HG03139 (cell line): ENCODE data around the gene NAXE.
"Not testable (repeated sequence)": the region's sequence is repeated elsewhere in the genome, so short reads cannot be mapped to it uniquely, and the experiment has no call there.

ENCODE experiments used
- ATAC-seq: cut with Tn5 transposase; IDR thresholded peaks from one replicate; pipeline ENCODE4 v1.9.1; 2021; ENCODE audit not compliant: unreplicated experiment

The NAXE gene

DNA sequence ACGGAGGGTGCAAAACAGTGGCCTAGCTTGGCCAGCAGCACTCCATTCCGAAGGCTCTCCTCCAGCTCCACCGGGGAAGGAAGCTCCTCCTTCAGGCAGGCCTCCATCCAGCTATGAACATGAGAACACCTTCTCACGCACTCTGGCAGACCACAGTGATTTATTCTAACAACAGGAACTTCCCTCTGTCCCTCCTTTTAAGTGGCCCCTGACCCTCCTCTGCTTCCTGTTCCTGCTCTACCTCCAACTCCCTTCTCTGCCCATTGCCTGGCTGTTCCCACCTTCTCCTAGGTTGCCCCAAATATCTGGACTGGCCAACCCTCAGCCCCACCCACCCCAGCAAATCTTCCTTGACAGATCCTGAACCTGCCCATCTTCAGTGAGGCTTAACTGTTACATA, 25.1 kb upstream of the NAXE start:
- ATAC-seq: no peak

DNA sequence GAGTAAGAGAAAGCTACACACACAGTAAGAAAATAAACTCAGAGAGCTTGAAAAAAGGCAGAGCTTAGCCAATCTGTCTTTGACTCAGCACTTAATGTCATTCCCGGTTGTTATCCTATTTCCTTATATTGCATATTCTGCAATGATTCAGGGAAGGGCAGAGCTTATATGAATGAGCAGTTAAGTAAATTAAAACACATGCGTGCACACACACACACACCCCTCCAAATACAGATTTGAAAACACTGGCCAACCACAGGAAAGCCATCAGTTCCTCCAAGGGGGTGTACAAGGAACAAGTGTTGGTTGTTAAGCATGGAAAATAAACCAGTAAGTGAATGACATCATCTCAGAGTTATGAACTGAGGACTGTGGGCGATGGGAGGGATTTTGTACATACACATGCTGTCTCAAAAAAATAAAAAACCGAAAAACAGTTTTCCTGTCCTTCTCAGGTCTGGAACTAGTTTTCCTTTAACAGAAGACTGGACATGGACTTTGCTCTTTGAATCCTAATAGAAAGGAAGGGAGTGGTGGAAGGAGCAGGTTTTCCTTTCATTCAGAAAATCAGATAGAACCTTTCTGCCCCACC, 20.2 kb upstream of the NAXE start:
- ATAC-seq: no peak

DNA sequence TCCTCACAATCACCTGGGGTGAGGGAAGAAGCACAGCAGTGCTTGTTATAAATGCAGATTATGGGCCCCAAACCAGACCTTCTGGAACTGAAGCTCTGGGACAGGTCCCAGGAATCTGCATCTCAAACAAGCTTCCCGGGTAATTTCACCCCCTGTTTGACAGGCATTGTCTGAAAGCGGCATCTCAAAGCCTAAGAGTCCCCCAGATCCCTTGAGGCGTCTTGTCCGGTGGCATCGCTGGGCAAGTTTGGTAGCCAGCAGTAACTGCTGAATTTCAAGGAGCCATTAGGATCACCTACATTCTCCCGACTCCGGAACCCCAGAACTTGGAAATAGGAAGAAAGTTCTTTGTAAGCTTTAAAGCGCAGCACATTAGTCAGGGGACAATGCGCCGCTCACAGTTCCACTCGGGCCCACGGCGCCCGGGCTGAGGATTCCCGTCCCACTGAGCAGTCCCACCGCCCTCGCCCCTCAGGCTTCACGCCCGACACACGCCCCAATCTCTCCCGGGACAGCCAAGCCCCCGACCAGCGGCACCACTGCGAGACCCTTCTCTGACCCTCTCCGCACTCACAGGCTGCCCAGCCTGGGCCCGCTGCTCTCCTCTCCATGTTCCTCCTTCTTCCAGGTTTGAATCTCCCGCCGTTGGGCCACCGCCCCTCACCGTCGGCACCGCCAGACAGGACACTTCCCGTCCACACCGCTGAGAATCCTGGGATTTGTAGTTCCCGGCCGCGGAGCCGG, 19.5 kb upstream of the NAXE start, which contains the start of gene IQGAP3:
Gene IQGAP3, minus strand, starts transcription at position 647 of the 744 bp plus-strand sequence. Its CDS starts 36 bp downstream, at position 611.
- ATAC-seq: no peak

DNA sequence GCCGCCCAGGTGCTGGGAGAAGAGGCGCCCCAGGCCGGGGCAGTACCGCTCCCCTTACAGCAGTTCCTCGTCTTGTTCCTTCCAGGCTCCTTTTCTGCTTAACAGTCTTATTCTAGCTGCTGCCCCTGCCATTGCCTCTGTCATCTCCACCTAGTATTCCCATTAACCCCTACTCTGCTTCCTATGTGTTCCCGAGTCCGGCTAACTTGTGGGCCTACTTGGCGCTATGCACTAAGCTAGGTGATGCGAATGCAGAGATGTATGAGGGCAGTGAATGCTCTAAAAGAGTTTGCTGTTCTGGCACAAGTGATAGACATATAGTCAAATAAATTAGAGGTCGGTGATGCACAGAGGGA, 18.9 kb upstream of the NAXE start:
- ATAC-seq: no peak

DNA sequence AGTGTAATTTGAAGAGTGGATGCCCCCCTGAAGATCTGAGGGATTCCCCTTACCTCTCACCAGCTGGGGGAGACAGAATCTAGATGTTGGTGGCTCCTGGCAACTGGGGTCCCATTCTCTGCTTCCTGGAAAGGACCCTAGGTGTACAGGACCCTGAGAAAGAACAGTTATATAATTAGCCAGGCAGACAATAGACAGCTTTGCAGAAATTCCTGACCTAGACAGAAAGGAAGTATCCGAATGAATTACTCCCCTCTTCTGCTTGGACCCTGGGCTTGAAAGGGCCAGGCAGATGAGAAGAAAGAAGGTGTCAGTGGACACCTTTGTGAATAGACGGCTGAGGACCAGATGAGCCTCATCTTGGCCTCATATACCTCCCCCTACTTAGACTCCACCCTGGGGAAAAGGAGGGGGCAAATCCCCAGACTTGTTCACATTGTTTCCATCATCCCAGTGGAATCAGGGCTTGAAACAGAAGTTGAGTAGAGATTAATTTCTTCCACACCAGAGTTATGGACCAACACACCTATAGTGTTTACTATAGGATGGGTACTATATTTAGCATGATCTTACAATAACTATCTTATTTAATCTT, 17.4 kb upstream of the NAXE start:
- ATAC-seq: no peak

DNA sequence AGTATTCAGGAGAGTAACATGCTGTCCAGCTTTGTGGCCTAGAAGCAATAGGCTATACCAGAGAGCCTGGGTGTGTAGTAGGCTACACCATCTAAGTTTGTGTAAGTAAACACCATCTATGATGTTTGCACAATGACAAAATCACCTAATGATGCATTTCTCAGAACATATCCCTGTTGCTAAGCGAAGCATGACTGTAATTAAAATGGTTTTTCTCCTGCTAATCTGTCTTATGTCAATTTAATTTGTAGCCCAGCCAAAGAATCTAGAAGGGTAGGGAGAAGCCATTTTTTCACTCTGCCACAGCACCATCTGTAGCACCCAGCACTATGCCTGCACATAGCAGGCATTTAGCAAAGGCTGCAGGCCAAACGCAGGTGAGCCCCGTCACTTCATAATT, 14.0 kb upstream of the NAXE start:
- ATAC-seq: no peak

DNA sequence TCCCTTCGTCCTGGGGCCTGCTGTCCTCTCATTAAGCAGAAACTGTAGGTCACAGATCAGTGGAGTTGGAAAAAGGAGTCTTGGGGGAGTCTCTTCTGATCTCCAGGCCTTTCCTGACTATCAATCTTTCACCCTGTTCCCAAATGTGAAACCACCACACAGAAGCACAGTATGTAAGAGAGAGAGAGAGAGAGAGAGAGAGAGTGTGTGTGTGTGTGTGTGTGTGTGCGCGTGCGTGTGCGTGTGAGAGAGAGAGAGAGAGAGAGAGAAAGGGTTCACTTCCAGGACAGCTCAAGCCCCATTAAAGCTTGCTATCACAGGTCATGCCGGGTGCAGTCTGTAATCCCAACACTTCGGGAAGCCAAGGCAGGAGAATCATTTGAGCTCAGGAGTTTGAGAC, 13.5 kb upstream of the NAXE start:
- no peak for ATAC-seq

DNA sequence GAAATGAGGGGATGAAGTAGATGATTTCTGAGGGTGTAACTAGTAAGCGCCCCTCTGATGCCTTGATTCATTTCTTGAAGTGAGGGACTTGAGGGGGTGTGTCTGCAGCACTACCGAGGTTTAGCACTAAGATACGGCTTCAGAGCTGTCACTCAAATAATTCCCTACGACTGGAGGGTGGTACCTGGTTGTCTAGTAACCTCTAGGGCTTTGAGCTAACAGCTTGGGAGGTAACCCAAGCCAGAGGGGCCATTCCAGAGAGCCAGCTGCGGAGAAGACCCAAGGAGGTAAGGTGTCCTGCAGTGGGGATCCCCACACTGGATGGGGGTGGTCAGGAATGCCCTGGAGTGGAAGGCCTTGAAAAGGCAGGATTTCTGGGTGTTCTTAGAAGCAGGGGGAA, 12.1 kb upstream of the NAXE start, which contains the start of gene TTC24:
Gene TTC24, plus strand, starts transcription at position 252 of the 400 bp plus-strand sequence. CDS start 1,642 bp downstream, outside the sequence.
- ATAC-seq: no peak

DNA sequence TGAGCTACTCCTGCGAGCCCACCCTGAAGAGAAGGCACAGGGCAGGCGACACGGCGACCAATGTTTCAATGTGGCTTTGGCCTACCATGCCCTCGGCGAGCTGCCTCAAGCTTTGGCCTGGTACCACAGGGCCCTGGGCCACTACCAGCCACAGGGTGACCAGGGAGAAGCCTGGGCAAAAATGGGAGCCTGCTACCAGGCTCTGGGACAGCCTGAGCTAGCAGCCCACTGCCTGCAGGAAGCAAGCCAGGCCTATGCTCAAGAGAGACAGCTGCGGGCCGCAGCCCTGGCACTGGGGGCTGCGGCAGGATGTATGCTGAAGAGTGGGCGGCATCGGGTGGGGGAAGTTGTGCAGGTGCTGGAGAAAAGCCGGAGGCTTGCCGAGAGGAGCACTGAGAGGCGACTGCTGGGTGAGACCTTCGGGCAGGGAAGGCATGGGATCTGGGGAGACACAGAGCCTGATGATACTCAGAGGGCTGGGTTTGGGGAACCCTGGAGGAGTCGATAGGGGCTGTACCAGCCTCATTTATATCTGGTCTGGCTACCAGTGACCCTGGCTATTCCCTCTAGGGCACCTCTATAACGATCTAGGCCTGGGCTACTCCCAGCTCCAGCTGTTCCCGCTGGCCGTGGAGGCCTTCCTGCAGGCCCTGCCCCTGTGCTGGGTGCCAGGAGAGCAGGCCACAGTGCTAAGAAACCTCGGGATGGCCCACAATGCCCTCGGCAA, 9.8 kb upstream of the NAXE start:
- no peak for ATAC-seq

DNA sequence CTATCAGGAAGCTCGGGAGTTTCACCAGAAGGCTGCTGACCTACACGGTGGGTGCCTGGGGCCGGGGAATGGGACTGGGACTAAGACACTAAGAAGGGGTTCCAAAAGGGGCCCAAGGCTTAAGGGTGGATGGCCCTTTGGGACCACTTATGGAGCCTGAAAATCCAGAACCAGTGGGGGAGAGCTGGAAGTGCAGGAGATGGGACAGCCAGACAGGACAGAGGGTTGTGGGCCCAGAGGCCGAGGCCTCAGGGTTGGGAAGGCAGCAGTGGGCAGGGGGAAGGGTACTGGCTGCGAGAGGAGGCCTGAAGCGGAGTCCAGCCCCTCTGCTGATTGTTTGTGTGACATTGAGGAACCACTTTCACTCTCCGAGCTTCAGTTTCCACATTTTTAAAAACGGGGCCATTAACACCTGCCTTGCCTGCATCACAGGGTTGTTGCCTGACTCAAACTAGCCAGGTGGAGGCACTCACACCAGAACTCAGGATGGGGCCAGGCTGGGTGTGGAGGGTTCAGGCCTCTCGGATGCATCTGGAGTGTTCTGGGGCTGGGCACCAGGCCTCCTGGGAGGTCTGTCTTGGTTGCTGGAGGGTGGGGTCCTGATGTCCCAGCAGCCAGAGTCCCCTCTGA, 9.1 kb upstream of the NAXE start:
- no peak for ATAC-seq

DNA sequence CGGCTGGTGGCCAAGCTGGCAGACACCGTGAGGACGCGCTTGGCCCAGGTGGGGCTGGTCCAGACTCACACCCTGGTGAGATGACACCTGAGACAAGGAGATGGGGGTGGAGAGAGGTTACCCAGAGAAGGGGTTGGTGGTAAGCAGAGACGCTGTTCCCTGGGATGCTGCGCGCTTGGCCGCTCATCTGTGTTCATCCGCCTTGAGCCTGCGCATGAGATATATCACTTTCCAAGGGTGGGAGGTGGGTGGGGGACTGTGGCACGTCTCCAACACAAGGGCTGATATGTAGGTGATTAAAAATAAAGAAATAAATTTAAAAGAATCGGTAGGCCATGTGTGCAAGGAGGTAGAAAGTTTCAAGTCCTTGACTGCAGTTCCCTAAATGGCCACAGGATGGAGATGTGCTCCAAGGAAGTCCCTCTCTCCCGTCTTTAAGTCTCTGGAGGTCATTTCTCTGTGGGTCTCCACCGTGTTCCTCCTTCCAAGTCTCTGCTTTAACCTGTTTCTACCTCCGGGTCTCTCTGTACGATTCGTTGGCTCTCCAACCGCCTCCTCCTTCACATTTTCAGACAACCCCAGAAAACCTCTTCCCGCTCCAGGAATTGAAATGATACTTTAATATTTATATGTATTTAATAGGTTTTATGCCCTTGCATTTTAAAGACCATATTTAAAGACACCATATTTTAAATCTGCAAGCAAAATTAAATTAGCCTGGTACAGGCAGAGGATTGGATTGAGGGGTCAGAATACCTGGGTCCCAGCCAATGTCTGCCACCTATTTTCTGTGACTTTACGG, 7.6 kb upstream of the NAXE start:
- no peak for ATAC-seq

DNA sequence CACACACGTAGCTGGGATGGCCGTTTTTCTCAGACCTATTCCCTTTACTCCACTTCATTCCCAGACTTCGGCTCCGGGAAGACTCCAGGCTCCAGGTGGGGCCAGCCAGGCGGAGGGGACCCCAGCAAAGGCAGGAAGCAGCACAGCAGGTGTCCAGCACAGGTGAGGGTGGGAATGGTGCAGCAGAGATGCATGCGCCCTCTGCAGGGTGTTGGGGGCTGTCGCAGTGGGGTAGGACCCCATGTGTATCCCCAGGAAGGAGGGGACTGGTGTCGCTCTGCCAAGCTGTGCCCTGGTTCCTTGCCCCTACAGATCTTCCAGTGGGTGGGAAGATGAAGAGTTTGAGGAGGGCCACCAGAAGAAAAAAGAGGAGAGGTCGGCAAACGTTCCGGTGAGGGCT, 6.8 kb upstream of the NAXE start:
- ATAC-seq: no peak

DNA sequence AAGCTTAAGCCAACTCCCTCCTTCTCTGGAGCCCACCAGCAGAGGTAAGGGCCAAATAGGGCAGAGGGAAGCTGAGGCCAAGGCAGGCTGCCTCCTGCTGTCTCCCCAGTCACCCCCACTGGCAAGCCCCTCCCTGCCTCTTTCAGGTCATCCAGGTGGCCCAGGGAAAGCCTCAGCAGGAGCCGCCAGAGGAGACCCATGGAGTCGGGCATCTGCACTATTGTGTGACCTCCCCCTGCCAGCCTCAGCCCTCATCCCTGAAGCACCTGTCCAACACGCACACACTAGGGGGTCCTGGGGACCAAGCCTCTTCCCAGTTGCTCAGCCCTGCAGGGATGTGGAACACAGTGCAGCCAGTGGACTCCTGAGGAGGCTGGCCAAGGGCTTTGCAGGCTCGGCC, 5.3 kb upstream of the NAXE start:
- no peak for ATAC-seq

DNA sequence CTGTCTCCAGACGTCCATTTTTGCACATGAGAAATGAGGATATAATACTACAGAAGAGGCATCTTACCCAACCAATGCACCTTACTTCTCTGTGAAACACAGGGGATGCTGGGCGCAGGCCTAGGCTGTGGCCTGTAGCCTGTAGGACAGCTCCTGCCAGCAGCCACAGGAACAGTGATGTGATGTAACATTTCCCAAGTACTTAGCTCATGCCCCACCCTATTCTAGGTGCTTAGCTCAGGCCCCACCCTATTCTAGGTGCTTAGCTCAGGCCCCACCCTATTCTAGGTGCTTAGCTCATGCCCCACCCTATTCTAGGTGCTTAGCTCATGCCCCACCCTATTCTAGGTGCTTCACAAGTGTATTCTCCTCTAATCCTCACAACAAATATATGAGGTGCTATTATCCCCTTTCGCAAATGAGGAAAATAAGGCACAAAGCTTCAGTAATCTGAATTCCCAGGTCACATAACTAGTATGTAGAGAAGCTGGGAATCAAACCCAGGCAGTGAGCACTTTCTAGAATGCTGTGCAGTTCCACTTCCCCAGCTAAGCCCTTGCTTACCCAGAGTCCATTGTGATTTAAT, 4.6 kb upstream of the NAXE start:
- no peak for ATAC-seq

DNA sequence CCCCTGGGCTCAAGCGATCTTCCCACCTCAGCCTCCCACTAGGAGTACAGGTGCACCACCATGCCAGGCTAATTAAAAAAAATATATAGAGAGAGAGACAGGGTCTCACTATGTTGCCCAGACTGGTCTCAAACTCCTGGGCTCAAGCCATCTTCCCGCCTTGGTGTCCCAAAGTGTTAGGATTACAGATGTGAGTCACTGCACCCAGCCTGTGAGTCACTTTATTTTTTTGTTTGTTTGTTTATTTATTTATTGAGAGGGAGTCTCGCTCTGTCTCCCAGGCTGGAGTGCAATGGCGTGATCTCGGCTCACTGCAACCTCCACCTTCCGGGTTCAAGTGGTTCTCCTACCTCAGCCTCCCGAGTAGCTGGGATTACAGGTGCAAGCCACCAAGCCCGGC, 3.6 kb upstream of the NAXE start:
- ATAC-seq: not testable (repeated sequence)

DNA sequence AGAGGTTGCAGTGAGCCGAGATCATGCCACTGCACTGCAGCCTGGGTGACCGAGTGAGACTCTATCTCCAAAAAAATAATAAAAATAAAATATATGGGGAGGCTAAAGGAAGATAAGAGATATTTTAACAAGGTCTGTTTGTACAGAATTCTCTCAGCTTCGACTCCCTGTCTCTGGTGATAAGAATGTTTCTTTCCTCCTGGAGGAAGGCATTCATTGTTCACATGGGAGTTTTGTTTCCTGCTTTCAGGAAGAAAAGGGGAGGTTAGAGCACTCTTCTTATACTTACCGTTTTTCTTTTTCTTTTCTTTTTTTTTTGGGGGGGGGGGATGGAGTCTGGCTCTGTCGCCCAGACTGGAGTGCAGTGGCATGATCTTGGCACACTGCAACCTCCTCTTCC, 2.0 kb upstream of the NAXE start:
- ATAC-seq: no peak

DNA sequence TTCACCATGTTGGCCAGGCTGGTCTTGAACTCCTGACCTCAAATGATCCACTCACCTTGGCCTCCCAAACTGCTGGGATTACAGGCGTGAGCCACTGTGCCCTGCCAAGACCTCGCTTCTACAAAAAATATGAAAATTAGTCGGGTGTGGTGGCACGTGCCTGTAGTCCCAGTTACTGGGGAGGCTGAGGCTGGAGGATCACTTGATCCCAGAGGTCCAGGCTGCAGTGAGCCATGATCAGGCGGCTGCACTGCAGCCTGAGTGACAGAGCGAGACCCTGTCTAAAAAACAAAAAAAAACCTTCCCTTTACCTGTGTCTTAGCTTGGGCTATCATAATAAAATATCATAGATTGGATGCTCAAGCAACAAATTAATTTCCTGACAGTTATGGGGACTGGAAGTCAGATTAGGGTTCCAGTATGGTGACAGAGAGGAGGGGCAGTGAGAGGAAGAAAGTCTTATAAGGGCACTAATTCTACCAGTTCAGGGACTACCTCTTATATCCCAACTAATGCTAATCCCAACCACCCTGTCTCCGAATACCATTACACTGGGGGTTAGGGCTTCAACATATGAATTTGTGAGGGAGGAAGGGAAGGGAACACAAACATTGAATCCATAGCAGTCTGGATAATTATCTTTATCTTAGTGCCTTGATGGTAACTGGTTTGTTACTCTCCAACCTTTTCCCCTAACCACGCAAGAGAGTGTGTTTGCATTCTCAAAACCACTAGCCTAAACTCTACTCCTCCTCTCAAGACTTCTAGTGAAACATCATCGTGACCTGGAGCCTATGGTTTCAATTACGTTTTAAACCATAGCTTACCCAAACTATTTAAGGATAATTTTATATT, 1.0 kb upstream of the NAXE start:
- no peak for ATAC-seq

DNA sequence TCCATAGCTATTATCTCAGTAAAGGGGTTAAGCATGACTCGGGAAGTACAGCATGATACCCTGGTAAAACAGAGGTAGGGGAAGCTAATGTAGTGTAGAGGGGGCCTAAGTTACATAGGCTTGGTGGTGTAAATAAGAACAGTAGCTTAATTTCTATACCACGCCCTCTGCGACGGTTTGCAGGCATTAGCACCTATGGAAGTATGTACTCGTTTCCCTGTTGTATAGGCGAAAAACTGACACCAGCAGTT, 470 bp upstream of the NAXE start:
- ATAC-seq: no peak

DNA sequence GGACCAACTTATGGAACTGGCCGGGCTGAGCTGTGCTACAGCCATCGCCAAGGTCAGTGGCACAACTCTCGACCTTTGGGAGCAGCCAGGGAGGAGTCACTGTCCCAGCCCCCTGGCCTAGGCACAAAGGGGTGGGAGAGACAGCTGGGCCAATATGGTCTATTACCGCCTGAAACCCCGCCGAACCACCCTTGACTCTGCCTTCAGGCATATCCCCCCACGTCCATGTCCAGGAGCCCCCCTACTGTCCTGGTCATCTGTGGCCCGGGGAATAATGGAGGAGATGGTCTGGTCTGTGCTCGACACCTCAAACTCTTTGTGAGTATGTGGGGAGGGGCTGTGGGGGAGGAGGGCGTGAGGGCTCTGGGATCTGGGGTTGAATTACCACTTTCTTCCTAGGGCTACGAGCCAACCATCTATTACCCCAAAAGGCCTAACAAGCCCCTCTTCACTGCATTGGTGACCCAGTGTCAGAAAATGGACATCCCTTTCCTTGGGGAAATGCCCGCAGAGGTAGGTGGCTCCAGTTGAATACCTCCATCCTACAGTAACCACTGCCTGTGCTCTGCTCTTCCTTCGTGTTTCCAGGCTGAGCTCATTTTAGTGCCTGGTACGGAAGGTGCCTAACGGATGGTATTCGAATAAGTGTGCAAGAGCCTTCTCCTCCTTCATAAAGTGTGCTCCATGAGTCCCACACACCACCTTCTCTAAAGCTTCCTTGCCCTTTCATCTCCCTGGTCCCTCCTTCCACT, 758 bp downstream of the NAXE start:
- no peak for ATAC-seq
